ENCODE measurements around the gene KCNH4. TPM values are rescaled to one million over a fixed set of nuclear protein-coding genes. Genes with fewer than 3 reads are reported as not detected.

The KCNH4 gene
- total and polyA plus RNA-seq, 11 donors = 0.07 to 0.28 (median 0.11) TPM; not detected in 1

DNA sequence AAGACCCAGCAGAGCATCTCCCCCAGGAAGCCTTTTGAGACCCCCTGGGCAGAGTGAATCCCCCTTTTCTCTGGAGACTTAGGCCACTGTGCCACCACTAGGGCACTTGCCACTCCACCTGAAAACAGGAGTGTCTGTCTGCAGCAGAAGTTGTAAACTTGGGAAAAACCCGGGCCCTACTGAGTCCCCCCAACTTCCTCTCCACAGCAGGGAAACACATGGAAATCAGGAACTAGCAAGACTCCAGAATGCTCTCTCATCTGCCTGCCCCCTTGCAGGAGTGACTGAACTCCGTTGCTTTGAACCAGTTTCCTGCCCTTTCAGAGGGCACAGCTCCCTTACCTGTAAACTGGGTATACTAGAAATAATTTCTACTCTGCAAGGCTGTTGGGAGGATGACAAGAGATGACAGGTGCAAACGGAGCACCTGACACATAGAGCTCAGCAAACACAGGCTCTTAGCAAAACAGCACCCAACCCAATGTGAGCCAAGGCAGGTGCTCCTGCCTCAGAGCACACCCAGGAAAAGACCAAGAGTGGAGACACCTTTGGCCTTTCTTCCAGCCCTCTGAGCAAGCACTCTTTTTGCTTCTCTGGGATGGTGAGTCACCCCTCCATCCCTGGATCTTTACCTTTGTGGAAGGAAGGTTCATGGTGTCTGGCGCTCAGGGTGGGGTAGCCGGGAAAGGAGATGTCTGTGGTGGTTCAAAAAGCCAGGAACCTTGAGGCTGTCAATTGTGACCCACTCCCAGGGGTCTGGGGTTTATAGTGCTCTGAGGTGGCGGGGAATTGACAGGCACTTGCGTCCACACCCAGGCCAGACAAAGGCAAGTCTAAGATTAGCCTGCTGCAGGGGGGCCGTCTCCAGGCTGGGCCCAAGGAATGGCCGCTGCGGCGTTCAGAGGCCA lies 4.0 kb upstream of the KCNH4 start, which contains the start of gene HCRT:
TSS of gene HCRT (minus strand) at position 740 of the 908 bp plus-strand sequence. CDS start at position 653, 87 bp downstream.
- no peak for ATAC-seq
- DNase-seq = no peak
- Histone ChIP-seq H3K4me3 (peak within 1 kb of the TSS; percentile 27 to 72 (median 61)), H3K9me3 (no peaks in the 10 kb centered on the region), H3K27me3 (peaks cover 0 to 24% (median 12%) of the 10 kb centered on the region in 9 donors), H3K27ac (peak within 1 kb of the TSS in 9 of 12 donors; percentile 17 to 88 (median 75)), H3K4me1 (peaks cover 0 to 57% (median 27%) of the 10 kb centered on the region in 12 donors), H3K36me3 (no peaks in the 10 kb centered on the region)
- TF ChIP-seq POLR2A (IDR thresholded peaks at IDR 0.05) = no peak
- TF ChIP-seq, protein P1, sequence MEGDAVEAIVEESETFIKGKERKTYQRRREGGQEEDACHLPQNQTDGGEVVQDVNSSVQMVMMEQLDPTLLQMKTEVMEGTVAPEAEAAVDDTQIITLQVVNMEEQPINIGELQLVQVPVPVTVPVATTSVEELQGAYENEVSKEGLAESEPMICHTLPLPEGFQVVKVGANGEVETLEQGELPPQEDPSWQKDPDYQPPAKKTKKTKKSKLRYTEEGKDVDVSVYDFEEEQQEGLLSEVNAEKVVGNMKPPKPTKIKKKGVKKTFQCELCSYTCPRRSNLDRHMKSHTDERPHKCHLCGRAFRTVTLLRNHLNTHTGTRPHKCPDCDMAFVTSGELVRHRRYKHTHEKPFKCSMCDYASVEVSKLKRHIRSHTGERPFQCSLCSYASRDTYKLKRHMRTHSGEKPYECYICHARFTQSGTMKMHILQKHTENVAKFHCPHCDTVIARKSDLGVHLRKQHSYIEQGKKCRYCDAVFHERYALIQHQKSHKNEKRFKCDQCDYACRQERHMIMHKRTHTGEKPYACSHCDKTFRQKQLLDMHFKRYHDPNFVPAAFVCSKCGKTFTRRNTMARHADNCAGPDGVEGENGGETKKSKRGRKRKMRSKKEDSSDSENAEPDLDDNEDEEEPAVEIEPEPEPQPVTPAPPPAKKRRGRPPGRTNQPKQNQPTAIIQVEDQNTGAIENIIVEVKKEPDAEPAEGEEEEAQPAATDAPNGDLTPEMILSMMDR (IDR thresholded peaks at IDR 0.05) = no peak
- intact Hi-C loops (cut with DNase I) = loop anchor here in 6 of 10 donors (5.0 to 10.0 kb wide), 6 partner anchors 63 to 347 kb away; partner anchors contain the start of genes HSPB9 (in 1 of the 6), KAT2A (in 1 of the 6) and STAT5B (in 1 of the 6)
- WGBS, 4 donors = 72 to 80% (median 78%) methylated on average over 7 to 11 of the region's 11 CpGs

DNA sequence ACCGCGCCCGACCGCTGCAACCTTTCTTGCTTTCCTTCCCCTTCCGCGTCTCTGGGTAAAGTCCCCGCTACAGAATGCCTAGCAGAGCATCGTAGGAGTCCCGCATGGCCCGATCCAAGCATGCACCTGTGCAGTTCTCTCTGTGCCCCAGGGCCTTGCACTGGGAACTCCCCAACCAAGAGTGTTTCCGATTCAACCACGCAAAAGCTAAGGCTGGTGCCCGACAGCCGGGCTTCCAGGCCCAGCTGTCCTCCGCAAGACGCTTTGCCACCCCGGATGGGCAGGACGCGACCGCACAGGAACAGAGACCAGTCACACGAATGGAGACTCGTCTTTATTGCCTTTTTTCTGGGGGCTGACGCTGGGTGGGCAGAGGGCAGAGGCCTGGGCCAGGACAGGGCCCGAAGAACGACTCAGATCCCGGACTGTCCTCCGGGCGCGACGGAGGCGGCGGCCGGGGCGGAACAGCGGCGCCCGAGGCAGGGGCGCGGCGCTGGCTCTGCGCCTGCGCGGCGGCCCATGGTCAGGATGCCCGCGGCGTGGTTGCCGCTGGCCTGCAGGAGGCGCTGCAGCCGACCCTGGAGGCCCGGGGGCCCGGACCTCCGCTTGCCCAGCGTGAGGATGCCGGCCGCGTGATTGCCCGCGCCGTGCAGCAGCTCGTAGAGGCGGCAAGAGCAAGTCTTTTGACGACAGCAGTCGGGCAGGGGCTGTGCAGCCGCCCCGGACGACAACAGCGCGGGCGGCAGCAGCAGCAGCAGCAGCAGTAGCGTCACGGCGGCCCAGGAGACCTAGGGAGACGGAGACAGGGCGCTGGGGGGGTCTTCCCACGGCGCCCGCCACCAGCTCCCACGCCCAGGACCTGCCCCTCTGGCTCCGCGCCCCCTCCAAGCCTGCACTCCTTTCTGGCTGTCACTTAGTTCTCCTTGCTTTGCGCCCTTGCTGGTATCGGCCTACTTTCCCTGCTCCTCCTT lies 3.1 kb upstream of the KCNH4 start:
- WGBS, 4 donors = 4 to 9% (median 5%) methylated on average over 52 to 83 of the region's 83 CpGs
- Histone ChIP-seq H3K4me3 (peak overlapping the region; percentile 27 to 72 (median 61)), H3K4me1 (peaks cover 0 to 53% (median 27%) of the 10 kb centered on the region in 12 donors), H3K27ac (peak overlapping the region in 11 of 12 donors; percentile 67 to 88 (median 80)), H3K9me3 (no peaks in the 10 kb centered on the region), H3K36me3 (no peaks in the 10 kb centered on the region), H3K27me3 (peaks cover 0 to 28% (median 14%) of the 10 kb centered on the region in 9 donors)
- DNase-seq (peak; percentile 67 to 92 (median 80)), ATAC-seq (peak; percentile 41 to 89 (median 82))
- TF ChIP-seq, protein P1 (IDR thresholded peaks at IDR 0.05) = peak; percentile 66 to 98 (median 88)
- peak in 1 of 2 donors; percentile 65 for TF ChIP-seq POLR2A (IDR thresholded peaks at IDR 0.05)
- intact Hi-C loops (cut with DNase I) = loop anchor here in 6 of 10 donors (5.0 to 10.0 kb wide), 6 partner anchors 62 to 348 kb away; partner anchors contain the start of genes HSPB9 (in 1 of the 6), KAT2A (in 1 of the 6) and STAT5B (in 1 of the 6)

DNA sequence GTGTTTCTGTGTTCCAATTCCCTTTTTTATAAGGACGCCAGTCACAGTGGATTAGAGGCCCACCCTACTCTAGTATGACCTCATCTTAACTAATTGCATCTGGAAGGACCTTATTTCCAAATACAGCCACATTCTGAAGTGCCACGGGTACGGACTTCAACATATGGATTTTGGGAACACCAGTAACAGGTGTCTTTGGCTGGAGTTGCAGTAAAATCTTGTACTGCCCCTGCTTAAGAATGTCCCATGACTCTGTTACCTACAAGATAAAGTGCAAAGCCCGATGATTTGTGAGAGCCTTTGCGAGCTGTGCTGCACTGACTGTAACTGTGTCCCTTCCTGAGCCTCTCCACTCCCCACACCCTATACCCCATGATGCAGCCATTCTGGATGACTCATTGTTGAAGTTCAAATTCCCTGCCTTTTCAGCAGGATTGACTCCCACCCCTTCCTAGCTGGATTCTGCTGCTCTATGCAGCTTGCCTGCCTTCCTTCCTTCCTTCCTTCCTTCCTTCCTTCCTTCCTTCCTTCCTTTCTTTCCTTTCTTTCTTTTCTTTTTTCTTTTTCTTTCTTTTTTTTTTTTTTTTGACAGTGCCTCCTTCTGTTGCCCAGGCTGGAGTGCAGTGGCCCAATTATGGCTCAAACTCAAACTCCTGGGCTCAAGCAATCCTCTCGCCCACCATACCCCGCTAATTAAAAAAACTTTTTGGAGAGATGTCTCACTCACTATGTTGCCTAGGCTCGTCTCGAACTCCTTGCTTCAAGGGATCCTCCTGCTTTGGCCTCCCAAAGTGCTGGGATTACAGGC lies 2.2 kb upstream of the KCNH4 start:
- Histone ChIP-seq H3K4me1 (peaks cover 0 to 44% (median 27%) of the 10 kb centered on the region in 12 donors), H3K36me3 (no peaks in the 10 kb centered on the region), H3K9me3 (no peaks in the 10 kb centered on the region), H3K27ac (peak overlapping the region in 9 of 12 donors; percentile 73 to 88 (median 82)), H3K27me3 (peaks cover 0 to 28% (median 14%) of the 10 kb centered on the region in 9 donors), H3K4me3 (peak overlapping the region in 11 of 12 donors; percentile 27 to 72 (median 63))
- DNase-seq (peak in 1 of 5 donors; percentile 7), ATAC-seq (no peak)
- 69 to 76% (median 72%) methylated on average over 9 of the region's 9 CpGs for WGBS, 4 donors
- TF ChIP-seq POLR2A (IDR thresholded peaks at IDR 0.05) = no peak
- TF ChIP-seq, protein P1 (IDR thresholded peaks at IDR 0.05) = no peak
- intact Hi-C loops (cut with DNase I) = loop anchor here in 6 of 10 donors (5.0 to 10.0 kb wide), 6 partner anchors 61 to 349 kb away; partner anchors contain the start of genes HSPB9 (in 1 of the 6), KAT2A (in 1 of the 6) and STAT5B (in 1 of the 6)

Data from heart left ventricle (tissue), 16 donors.